Vagina (tissue), 2 donors: Measurements from ENCODE around the gene GAA. TPM values are rescaled to one million over a fixed set of nuclear protein-coding genes. Genes with fewer than 3 reads are reported as not detected.

Source experiments
- DNase-seq, 2 donors: peaks; one replicate each; pipeline ENCODE4 v3.0.0-alpha.2; 2017; ENCODE audit errors: extremely low spot score in 2 of 2
- H3K27ac ChIP-seq: fragments of 200-600 bp; sonication (generic); one replicate; pipeline ENCODE4 v1.5.1; 2019
- H3K27me3 ChIP-seq: fragments of 200-600 bp; sonication (generic); one replicate; pipeline ENCODE4 v1.5.1; 2019
- H3K36me3 ChIP-seq, 2 donors: fragments of 200-600 bp; sonication (generic); one replicate each; pipeline ENCODE4 v1.5.1; 2017 to 2019
- H3K4me1 ChIP-seq: fragments of 200-600 bp; sonication (generic); one replicate; pipeline ENCODE4 v1.5.1; 2019
- H3K4me3 ChIP-seq, 2 donors: fragments of 200-600 bp; sonication (generic); 1 replicate in 1 of 2; 2 replicates in 1 of 2; pipeline ENCODE4 v1.5.1; 2016 to 2019
- H3K9me3 ChIP-seq: fragments of 200-600 bp; sonication (generic); one replicate; pipeline ENCODE4 v1.5.1; 2019
- CTCF ChIP-seq, 3 experiments: fragments of 450-650 bp in 2 of 3; fragments of 200-600 bp in 1 of 3; sonication (generic) in 1 of 3; IDR thresholded peaks; one replicate each; pipeline ENCODE4 v1.5.1; 2017 to 2019; ENCODE audit warnings: antibody characterized with exemption in 3 of 3, mild to moderate bottlenecking in 2 of 3, moderate library complexity in 2 of 3
- POLR2A ChIP-seq, 2 donors: fragments of 450-650 bp; IDR thresholded peaks; one replicate each; pipeline ENCODE4 v1.6.1; 2017; ENCODE audit warnings: antibody characterized with exemption in 2 of 2, mild to moderate bottlenecking in 2 of 2, moderate library complexity in 2 of 2
- POLR2AphosphoS5 ChIP-seq, 2 donors: sonication (generic); formaldehyde crosslinking; IDR thresholded peaks; one replicate each; pipeline ENCODE4 v1.9.0; 2017; ENCODE audit warnings: antibody characterized with exemption in 2 of 2, mild to moderate bottlenecking in 2 of 2, low read depth in 1 of 2; ENCODE audit not compliant: insufficient read depth in 1 of 2
- intact Hi-C: fragments of 100-400 bp; cut with DNase I; formaldehyde crosslinking; loops from one replicate; pipeline ENCODE4 v1.15.1; 2023
- total RNA-seq: library from RNA; depleted of rRNA; stranded (reverse); fragments of >200 nt; gene quantifications from one replicate; pipeline ENCODE4 v1.2.3, GENCODE V29; 2016

GAA gene
- total RNA-seq, 1 donor from 2014 or later, result 34.1 TPM

- H3K27me3 ChIP-seq, result no peaks in the 10 kb centered on the region
- intact Hi-C loops, result no loop called here
- no peaks in the 10 kb centered on the region for H3K9me3 ChIP-seq
- no peaks in the 10 kb centered on the region for H3K4me1 ChIP-seq
- TF ChIP-seq POLR2AphosphoS5 (IDR thresholded peaks at IDR 0.05; ENCODE audit: insufficient read depth in 1 of 2, low read depth in 1 of 2) (no peak), CTCF (IDR thresholded peaks at IDR 0.05) (no peak), POLR2A (IDR thresholded peaks at IDR 0.05) (no peak)
- H3K36me3 ChIP-seq, result no peaks in the 10 kb centered on the region
- no peak for DNase-seq
- H3K4me3 ChIP-seq, result no peak overlapping the region
- no peak overlapping the region for H3K27ac ChIP-seq
Measured at GRCh38 chr17:80095038-80095843, 6.1 kb upstream of the GAA start.

- Histone ChIP-seq H3K4me3 (no peak overlapping the region), H3K36me3 (no peaks in the 10 kb centered on the region), H3K27me3 (no peaks in the 10 kb centered on the region), H3K27ac (no peak overlapping the region), H3K9me3 (no peaks in the 10 kb centered on the region), H3K4me1 (peaks cover 5% of the 10 kb centered on the region)
- TF ChIP-seq CTCF (IDR thresholded peaks at IDR 0.05) (no peak), POLR2AphosphoS5 (IDR thresholded peaks at IDR 0.05; ENCODE audit: insufficient read depth in 1 of 2, low read depth in 1 of 2) (no peak), POLR2A (IDR thresholded peaks at IDR 0.05) (no peak)
- no peak for DNase-seq
- intact Hi-C loops, result no loop called here
Measured at GRCh38 chr17:80095844-80096475, 5.4 kb upstream of the GAA start.

- TF ChIP-seq POLR2A (IDR thresholded peaks at IDR 0.05) (no peak), CTCF (IDR thresholded peaks at IDR 0.05) (no peak), POLR2AphosphoS5 (IDR thresholded peaks at IDR 0.05; ENCODE audit: insufficient read depth in 1 of 2, low read depth in 1 of 2) (no peak)
- Histone ChIP-seq H3K27ac (no peak overlapping the region), H3K27me3 (no peaks in the 10 kb centered on the region), H3K36me3 (no peaks in the 10 kb centered on the region), H3K4me3 (no peak overlapping the region), H3K9me3 (no peaks in the 10 kb centered on the region), H3K4me1 (peaks cover 6% of the 10 kb centered on the region)
- intact Hi-C loops, result no loop called here
- no peak for DNase-seq
Measured at GRCh38 chr17:80096561-80097021, 4.8 kb upstream of the GAA start.

DNA sequence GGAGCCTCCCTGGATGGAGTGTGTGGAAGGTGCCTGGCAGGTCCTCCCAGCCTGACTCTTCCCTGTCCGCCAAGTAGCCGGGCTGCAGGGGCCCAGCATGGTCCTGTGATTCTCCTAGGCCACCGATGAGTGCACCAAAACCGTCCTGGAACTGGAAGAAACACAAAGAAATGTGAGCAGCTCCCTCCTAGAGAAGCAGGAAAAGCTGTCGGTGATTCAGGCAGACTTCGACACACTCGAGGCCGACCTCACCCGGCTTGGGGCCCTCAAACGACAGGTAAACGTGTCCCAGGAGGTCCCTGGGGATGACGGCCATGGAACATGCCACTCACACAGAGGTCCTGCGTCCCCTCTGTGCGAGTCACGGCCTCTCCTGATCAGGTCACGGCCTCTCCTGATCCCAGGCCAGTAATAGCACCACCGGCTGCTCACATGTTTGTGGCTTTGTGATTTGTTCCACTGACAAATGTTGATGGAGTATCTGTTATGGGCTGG lies 4.2 kb upstream of the GAA start:
- DNase-seq, result no peak
- intact Hi-C loops, result no loop called here
- TF ChIP-seq POLR2A (IDR thresholded peaks at IDR 0.05) (no peak), POLR2AphosphoS5 (IDR thresholded peaks at IDR 0.05; ENCODE audit: insufficient read depth in 1 of 2, low read depth in 1 of 2) (no peak), CTCF (IDR thresholded peaks at IDR 0.05) (no peak)

More for the DNA sequence above, 4.2 kb upstream of the GAA start:
- H3K36me3 ChIP-seq, result no peaks in the 10 kb centered on the region
- H3K4me1 ChIP-seq, result peaks cover 12% of the 10 kb centered on the region
- H3K9me3 ChIP-seq, result no peaks in the 10 kb centered on the region
- H3K27me3 ChIP-seq, result no peaks in the 10 kb centered on the region
- H3K27ac ChIP-seq, result no peak overlapping the region
- no peak overlapping the region for H3K4me3 ChIP-seq
